NCI-H2227 treated with DMSO at 0.1 percent for 48 hours (cell line): ENCODE measurements around the gene PRKAG3.
"Not testable (repeated sequence)": the region's sequence is repeated elsewhere in the genome, so short reads cannot be mapped to it uniquely, and the experiment has no call there.

Source experiments
- DNase-seq: peaks from one replicate; lab custom pipeline; 2025; lab: John Stamatoyannopoulos, UW

Gene PRKAG3

GRCh38 chr2:218863021-218863520 is 31.5 kb upstream of the PRKAG3 start:
- DNase-seq, result no peak

GRCh38 chr2:218861645-218862318 is 30.2 kb upstream of the PRKAG3 start:
- no peak for DNase-seq

DNA sequence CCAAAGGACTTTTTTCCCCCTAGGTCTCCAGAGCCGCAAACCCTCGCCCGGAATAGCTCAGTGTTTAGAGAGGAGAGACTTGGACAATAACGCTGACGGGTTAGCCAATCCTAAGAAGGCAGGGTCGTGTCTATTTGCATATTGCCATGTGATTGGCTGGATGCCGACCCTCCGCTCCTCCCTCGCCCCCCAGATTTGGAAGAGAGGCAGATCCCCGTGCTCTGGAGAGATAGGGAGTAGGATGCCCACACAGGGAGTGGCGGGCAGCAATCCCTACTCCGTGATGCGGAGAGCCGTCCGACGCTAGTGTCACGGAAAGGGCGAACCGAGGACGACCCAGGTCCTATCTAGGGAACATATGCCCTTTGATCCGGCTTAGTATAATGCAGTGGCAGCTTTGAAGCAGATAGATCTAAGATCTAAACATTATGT is 29.4 kb upstream of the PRKAG3 start:
- peak; percentile 91 for DNase-seq

GRCh38 chr2:218859988-218860831 is 28.6 kb upstream of the PRKAG3 start:
- DNase-seq, result no peak

GRCh38 chr2:218859556-218859987 is 28.0 kb upstream of the PRKAG3 start, which contains the start of gene WNT6:
Gene WNT6 (plus strand): TSS chr2:218859805. CDS start chr2:218860038, 233 bp downstream.
- DNase-seq, result no peak

- no peak for DNase-seq
Measured at GRCh38 chr2:218858671-218859555, 27.3 kb upstream of the PRKAG3 start.

- DNase-seq, result no peak
Measured at GRCh38 chr2:218858138-218858445, 26.5 kb upstream of the PRKAG3 start.

- peak; percentile 15 for DNase-seq
Measured at GRCh38 chr2:218857371-218858137, 26.0 kb upstream of the PRKAG3 start.

- no peak for DNase-seq
Measured at GRCh38 chr2:218856896-218857243, 25.3 kb upstream of the PRKAG3 start.

DNA sequence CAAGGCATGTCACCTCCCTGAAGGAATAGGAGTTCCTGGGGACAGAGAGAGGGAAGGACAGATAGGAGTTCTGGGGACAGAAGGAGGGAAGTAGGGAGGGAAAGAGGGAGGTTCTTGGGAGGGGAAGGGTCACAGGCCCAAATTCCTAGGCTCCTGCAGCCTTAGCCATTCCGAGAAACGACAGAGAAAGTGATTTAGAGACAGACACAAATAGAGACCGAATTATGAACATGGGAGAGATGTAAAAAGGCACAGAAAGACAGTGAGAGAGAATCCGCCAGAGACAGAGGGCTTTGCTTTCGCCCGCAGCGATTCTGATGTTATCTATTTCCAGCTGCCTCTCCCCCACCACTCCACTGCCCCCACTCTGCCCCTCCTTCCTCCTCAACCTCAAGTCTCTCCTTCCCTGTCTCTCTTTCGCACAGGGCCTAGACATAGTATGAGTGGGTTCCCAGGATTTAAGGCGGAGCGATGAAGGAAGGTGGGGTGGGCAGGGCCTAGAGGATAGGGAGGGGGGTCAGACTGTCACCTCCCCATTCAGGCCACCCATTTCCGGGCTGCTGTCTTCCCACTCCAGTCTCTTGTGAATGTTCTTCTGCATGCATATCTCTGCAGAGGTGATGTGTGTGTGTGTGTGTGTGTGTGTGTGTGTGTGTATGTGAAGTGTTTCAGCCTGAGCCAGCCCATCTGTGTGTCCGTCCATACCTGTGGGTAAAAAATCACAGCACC is 24.7 kb upstream of the PRKAG3 start:
- DNase-seq, result peak; percentile 64

DNA sequence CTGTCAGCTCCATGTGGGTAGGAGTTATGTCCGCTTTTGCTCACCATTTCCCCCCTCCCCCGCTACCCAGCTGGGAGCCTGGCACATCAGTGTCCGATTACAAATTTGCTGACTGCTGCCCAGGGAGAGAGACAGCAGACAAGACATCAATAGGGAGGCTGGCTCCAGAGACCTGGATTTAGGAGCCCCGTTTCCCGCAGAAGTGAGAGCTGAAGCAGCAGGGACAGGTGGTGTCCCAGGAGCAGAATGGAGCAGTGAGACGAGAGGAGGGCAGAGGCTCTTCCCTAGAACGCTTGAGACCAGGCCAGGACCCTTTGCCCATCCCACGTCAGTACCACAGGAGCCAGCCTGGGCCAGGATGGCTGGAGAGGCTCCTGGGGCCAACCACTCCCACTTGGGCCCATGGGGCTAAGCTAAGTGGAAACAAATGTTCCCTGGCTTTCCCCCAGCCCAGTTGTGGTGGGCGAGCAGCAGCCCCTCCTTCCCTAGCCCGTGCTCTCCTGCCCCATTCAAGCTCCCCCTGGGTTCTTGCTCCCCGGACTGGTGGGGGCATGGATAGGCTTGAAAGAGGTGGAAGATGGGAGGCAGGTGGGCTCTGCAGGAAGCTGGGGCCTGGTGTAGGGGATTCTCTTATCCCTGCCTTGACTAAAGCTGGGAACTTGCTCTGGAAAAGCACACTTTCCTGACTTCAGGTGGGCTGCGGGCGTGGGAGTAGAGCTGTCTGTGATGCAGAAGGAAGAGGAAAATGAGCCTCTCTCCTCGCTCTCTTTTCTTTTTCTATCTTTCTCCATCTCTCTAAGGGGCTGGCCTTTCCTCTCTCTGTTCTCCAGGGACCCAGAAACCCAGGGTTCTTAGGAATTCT is 23.9 kb upstream of the PRKAG3 start:
- DNase-seq, result no peak

DNA sequence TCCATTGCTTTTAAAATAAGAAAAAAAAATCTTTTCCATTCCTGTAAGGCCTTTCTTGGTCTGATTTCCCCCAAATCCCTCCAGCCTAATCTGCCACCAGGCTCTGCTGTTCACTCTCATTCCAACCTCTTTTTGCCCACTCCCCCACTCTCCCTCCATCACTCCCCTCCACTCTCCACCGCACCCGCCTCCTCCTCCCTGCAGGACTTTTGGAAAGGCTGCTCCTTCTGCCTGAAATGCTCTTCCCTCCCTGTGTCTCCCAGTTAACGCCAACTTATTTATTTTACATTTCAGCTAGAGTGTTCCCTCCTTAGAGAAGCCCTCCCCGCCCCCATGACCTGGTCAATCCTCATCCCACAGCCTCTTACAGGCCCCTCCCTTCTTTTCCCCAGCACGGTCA is 23.3 kb upstream of the PRKAG3 start:
- DNase-seq, result no peak

GRCh38 chr2:218853766-218854165 is 22.2 kb upstream of the PRKAG3 start:
- DNase-seq, result peak; percentile 92

GRCh38 chr2:218852911-218853667 is 21.5 kb upstream of the PRKAG3 start:
- DNase-seq, result peak; percentile 89

DNA sequence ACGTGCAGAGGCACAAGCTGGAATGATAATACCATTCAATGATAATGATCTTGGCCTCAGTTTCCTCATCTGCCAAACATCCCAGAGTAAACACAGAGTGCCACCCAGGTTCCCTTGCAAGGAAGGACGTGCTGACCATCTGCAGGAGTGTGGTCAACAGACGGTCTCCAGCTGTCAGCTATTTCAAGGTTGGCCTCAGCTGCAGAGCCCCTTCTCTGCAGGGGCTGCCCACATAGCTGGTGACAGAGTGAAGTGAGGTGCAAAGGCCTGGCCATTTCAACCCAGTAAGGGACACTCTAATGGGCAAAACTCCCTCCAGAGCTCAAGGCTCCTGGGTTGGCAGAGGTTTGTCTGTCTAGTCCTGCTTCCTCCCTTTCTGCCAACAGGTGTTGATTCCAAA is 19.7 kb upstream of the PRKAG3 start:
- no peak for DNase-seq

- DNase-seq, result no peak
Measured at GRCh38 chr2:218850796-218851195, 19.2 kb upstream of the PRKAG3 start.

DNA sequence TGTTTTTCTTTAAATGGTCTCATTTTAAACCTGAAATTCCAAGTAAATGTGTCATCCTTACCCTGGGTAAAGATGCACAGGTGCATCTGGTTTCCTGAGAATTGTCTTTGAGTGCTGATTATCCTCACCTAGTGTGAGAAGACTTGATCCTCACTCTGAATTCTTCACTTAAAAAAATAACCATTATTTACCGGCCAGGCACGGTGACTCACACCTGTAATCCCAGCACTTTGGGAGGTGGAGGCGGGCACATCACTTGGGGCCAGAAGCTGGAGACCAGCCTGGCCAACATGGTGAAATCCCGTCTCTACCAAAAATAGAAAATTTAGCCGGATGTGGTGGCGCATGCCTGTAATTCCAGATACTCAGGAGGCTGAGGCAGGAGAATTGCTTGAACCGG is 18.1 kb upstream of the PRKAG3 start:
- no peak for DNase-seq

- not testable (repeated sequence) for DNase-seq
Measured at GRCh38 chr2:218846963-218847362, 15.4 kb upstream of the PRKAG3 start.

DNA sequence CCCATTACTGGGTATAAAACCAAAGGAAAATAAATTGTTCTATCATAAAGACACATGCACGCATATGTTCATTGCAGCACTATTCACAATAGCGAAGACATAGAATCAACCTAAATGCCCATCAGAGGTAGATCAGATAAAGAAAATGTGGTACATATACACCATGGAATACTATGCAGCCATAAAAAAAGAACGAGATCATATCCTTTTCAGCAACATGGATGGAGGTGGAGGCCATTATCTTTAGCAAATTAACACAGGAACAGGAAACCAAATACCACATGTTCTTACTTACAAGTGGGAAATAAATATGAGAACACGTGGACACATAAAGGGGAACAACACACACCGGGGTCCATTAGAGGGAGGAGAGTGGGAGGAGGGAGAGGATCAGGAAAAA is 12.7 kb upstream of the PRKAG3 start:
- not testable (repeated sequence) for DNase-seq
